GM19395 (cell line): ENCODE data around the gene LRCH4.

ENCODE experiments used
- ATAC-seq: cut with Tn5 transposase; IDR thresholded peaks from one replicate; pipeline ENCODE4 v1.9.1; 2021; ENCODE audit warnings: mild to moderate bottlenecking, moderate library complexity; ENCODE audit not compliant: unreplicated experiment

LRCH4 gene

GRCh38 chr7:100604976-100605911, 19.3 kb upstream of the LRCH4 start:
- ATAC-seq, result no peak

DNA sequence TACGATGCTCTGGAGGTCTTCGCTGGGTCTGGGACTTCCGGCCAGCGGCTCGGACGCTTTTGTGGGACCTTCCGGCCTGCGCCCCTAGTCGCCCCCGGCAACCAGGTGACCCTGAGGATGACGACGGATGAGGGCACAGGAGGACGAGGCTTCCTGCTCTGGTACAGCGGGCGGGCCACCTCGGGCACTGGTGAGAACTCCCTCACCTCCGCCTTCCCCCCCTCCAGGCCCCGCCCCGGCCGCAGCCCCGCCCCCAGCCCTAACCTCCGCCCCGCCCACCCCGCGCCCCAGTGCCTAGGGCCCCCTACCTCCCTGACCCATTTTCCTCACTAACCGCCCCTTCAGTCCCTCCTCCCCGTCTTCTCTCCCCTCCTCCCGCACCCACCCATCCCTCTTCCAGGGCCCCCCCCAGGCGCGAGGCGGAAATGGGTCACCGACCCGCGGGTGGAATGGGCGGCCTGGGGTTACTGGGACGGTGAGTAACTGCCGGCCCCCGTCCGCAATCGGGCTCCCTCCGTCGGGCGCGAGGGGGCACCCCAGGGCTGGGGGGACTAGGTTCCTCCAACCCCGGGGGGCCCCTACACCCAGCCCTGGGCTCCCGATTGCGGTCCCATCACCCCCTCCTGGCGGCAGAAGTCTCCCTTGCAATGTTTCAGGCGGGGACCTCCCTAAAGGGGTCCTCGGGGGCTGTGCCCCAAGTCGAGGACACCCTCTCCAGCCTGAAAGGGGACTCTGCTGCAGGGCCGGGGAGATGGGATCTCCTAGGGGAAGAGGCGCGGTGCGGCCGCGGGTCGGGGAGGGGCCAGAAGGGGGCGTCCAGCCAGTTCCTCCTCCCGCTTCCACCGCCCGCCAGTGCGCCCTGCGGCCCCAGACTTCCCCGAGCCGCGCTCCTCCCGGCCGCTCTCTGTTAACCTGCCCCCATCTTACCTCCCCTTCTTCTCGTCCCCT, 18.4 kb upstream of the LRCH4 start:
- ATAC-seq, result no peak

GRCh38 chr7:100603726-100604027, 17.7 kb upstream of the LRCH4 start:
- no peak for ATAC-seq

DNA sequence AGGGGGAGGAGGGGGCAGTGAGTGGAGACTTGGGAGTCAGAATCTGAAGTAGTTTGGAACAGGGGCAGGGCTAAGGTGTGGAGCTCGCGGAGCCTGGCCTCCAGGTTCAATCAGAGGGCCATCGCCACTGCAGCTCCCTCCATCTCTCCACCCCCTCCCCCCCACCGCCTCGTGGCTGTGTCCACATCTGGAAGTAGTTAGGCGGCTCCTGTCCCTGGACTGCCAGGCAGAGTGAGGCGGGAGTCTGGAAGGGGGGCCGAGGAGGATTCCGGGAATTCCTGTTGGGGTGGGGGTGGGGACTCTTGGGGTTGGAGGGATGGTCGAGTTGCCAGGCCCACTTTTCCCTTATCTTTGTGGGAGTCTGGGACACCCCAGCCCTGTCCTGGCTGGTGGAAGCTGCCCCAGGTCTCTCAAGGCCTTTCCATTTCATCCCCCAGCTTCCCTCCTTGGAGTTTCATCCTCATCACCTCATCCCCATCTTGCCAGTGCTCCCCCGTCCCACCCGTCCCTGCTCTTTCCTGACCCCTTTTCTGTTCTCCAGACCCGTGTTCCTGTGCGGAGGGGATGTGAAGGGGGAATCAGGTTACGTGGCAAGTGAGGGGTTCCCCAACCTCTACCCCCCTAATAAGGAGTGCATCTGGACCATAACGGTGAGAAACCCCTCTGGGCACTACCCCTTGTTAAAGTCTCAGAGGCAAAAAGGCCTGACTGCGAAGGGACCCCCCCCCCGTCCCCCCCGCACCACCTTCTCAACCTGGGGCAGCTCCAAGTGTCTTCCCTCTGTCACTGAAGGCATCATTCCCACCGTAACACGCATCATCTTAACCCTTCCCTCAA, 17.2 kb upstream of the LRCH4 start:
- no peak for ATAC-seq

DNA sequence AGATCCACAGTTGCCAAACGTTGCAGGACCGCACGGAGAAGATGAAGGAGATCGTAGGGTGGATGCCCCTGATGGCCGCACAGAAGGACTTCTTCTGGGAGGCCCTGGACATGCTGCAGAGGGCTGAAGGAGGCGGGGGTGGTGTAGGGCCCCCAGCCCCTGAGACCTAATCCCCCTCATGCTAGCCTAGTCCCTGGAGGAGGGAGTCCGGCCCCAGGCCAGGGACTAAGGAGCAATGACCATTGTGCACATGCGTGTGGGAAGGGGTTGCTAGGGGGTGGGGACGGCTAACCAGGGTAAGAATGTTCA, 14.8 kb upstream of the LRCH4 start:
- ATAC-seq, result no peak

DNA sequence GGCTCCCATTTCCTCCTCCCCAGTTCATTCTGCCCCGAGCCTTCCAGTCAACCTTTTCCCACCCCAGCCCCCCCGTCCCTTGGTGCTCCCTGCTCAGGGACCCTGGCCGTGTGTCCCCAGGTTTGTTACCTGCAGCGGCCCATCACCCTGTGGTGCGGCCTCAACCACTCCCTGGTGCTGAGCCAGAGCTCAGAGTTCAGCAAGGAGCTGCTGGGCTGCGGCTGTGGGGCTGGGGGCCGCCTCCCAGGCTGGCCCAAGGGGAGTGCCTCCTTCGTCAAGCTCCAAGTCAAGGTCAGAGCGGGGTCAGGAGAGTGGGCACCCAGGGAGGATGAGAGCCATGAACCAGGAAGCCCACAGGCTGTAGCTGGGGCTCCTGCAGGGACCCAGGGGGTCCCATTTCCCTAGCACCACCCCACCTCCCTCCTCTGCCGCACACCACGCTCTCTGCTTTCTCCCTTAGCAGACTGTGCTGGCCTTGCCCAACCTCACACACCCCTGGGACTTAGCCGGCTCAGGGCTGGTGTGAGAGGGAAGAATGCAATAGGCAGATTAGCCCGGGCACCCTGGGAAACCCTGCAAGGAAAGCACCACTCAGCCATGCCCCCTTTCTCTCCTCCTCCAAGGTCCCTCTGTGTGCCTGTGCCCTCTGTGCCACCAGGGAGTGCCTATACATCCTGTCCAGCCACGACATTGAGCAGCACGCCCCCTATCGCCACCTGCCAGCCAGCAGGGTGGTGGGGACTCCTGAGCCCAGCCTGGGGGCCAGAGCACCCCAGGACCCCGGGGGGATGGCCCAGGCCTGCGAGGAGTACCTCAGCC, 14.2 kb upstream of the LRCH4 start:
- no peak for ATAC-seq

DNA sequence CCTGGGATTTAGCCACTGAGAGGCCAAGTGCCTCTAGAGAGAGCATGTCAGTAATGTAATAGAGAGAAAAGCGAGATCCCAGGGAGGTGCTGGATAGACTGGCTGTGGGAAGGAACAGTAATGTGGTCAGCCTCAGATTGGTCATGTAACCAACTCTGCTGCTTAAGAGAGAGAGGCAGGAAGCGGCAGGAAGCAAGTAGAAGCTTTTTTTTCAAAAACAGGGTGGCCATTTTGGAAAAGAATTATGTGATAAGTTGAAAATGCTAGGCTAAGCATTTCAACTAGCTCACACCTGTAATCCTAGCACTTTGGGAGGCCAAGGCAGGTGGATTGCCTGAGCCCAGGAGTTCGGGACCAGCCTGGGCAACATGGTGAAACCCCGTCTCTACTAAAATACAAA, 12.5 kb upstream of the LRCH4 start:
- ATAC-seq, result no peak

DNA sequence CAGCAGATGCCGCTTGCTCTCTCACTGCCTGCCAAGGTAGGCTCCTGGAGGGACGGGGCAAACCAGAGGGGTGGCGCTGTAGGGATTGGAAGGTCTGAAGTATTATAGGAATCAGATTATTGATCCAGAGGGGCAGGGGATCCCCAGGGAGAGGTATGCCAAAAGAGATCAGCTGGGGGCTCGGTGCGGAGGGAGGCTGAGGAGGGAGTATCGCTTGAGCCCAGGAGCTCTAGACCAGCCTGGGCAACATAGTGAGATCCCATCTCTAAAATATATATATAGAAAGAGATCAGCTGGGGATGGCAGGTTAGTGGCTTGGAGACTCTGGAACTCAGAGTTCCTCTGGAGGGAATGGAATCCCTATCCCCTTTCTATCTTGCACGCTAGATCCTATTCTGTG, 9.3 kb upstream of the LRCH4 start:
- ATAC-seq, result no peak

DNA sequence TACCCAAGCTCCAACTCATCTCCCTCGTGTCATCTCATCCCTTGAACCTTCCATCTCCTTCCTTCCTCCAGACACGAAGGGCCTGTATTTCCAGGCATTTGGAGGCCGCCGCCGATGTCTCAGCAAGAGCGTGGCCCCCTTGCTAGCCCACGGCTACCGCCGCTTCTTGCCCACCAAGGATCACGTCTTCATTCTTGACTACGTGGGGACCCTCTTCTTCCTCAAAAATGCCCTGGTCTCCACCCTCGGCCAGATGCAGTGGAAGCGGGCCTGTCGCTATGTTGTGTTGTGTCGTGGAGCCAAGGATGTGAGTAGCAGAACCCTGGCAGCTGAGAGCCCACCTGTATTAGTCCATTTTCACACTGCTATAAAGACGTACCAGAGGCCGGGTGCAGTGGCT, 5.7 kb upstream of the LRCH4 start:
- no peak for ATAC-seq

- no peak for ATAC-seq
Observed at GRCh38 chr7:100590077-100590737, 4.3 kb upstream of the LRCH4 start.

- ATAC-seq, result no peak
Observed at GRCh38 chr7:100589341-100589947, 3.5 kb upstream of the LRCH4 start.

DNA sequence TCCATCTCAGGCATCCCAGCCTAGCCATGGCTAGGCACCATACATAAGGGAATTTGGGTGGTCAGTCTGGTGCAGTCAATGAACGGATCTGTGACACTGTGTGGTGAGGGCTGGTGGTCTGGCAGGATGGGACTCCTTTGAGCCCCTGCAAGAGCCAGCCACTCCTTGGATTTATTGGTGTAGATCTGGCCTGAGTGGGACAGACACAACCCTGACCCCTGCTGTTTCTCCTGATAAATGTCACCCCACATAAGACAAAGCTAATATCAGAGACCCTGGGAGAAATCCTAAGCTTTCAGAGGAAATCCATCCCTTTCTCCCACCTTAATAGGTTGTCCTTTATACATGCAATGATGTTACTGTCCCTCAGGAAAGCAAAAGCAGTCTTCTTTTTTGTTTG, 2.5 kb upstream of the LRCH4 start:
- ATAC-seq, result no peak

GRCh38 chr7:100586266-100587025, 517 bp upstream of the LRCH4 start, which contains the start of gene FBXO24:
Gene FBXO24, plus strand, starts transcription at chr7:100586328. Its CDS starts 298 bp downstream, at chr7:100586626.
- ATAC-seq, result peak; percentile 90

DNA sequence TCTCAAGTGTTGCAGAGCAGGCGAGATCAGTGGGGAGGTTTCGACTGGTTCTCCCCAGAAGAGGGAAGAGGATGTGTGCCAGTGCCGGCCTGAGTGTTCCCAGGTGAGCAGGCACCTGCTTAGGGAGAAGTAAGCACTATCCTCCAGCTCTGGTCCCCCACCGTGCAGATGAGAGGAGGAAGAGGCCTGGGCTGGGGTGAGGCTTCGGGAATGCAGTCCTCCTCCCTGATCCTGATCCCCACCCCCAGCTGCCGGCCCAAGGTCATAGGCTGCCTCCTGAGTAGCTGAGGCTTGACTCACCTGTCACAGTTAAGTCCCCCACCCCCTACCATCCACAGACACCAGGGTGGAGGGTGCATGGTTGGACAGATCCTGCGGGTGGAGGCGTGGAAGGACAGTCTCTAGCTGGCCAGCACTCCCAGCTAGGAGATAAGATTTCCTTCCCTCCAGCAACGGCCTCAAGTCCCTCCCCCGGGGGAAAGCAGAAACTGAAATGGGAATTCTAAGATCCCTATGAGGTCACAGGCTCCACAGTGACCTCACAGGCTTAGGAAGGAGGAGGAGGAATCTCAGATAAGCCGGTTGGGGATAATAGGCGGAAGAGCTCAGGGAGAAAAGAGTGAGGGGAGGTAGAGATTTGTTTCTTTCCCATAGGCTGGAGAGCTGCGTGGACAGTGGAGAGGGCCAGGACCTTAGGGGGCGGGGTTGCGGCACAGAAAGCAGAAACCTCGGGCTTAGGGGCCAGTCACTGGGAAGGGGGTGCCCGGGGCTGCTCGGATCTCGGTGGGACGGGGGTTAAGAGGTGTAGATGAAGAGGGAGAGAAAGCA, 1.0 kb downstream of the LRCH4 start:
- ATAC-seq, result no peak

DNA sequence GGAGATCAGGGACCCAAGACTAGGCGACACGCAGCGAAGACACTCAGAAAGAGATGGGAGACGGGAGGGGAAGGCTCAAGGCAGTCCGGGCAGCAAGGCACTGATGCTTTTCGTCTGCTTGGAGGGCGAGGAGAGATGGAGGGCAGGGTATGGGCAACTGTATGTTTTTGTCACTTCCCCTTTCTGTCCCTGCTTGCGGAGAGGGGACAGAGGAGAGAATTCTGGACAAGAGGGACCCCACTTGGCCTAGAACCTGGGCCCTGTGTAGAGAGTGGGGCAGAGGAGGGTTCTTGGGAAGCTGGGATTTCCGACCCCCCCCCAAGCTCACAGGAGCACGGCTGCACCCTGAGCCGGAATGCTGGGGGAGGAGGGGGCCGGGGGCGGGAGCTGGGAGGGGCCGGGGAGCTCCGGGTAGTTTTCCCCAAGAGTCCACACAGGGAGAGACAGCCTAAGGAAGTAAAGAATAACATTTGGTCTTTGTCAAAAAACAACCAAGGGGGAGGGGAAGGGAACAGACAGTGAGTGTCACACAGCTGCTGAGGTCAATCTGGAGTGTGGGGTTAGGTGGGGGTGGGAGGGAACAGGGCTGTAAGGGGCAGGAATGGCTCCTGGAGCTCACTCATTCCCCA, 1.8 kb downstream of the LRCH4 start:
- ATAC-seq, result no peak

GRCh38 chr7:100583132-100584053, 2.5 kb downstream of the LRCH4 start:
- no peak for ATAC-seq
